Measurements from ENCODE around the gene LILRB1. TPM values are rescaled to one million over a fixed set of nuclear protein-coding genes. Genes with fewer than 3 reads are reported as not detected.
"Not testable (repeated sequence)": the region's sequence is repeated elsewhere in the genome, so short reads cannot be mapped to it uniquely, and the experiment has no call there.

Gene LILRB1
- total and polyA plus RNA-seq, 2 donors from 2014 or later = 0.41 to 10.9 TPM

DNA sequence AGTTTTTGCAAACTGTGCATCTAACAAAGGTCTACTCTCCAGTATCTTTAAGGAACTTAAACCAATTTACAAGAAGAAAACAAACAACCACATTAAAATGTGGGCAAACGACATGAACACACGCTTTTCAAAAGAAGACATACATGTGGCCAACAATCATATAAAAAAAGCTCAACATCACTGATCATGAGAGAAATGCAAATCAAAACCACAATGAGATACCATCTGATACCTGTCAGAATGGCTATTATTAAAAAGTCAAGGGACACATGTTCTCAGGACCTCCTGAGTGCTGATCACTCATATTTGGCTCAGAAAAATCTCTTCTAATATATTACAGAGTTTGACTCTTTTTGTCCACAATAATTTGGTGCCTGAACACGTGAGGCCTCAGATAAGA lies 14.2 kb upstream of the LILRB1 start:
- intact Hi-C loops (cut with DNase I) = no loop called here
- Histone ChIP-seq H3K9me3 (ENCODE audit: control insufficient read depth in 2 of 3, insufficient read depth in 1 of 3, low read length in 3 of 3) (peaks cover 0 to 5% (median 4%) of the 10 kb centered on the region in 3 donors), H3K9ac (ENCODE audit: low read length in 3 of 3) (no peak overlapping the region), H3K27ac (ENCODE audit: low read depth in 2 of 2, low read length in 2 of 2) (no peak overlapping the region), H3K27me3 (ENCODE audit: control insufficient read depth, insufficient read depth, low read length) (no peaks in the 10 kb centered on the region), H3K4me1 (ENCODE audit: control insufficient read depth in 2 of 3, insufficient read depth in 2 of 3, low read depth in 1 of 3, low read length in 3 of 3) (no peaks in the 10 kb centered on the region), H3K4me3 (ENCODE audit: low read length in 3 of 3) (no peak overlapping the region), H3K36me3 (ENCODE audit: control insufficient read depth in 2 of 3, insufficient read depth in 3 of 3, low read length in 3 of 3) (no peaks in the 10 kb centered on the region)
- FAIRE-seq (no peak), DNase-seq (no peak)
- TF ChIP-seq CTCF (IDR thresholded peaks at IDR 0.05; ENCODE audit: borderline replicate concordance, extremely low read depth, insufficient read depth) = no peak

DNA sequence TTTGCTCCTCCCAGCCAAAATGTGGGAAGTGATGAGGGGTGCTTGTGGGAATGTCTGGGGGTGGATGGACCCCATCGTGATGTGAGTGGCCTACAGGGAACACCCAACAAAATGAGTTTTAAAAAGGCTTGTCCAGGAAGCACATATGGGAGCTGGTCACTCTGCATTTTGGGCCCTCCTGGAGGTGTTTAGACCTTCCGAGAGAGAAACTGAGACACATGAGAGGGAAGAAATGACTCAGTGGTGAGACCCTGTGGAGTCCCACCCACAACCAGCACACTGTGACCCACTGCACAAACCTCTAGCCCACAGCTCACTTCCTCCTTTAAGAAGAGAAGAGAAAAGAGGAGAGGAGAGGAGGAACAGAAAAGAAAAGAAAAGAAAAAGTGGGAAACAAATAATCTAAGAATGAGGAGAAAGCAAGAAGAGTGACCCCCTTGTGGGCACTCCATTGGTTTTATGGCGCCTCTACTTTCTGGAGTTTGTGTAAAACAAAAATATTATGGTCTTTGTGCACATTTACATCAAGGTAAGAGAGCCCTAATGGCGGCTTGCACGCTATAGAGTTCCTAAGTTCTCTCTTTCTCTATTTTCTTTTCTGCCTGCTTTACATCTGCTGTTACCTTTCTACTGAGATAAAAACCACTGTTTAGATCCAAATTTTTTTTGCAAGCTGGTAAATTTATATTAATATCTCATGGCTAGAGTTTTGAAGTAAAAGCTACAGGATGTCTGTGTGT lies 13.3 kb upstream of the LILRB1 start:
- no peak overlapping the region for H3K4me3 ChIP-seq (ENCODE audit: low read length in 3 of 3)
- DNase-seq = no peak
- H3K27me3 ChIP-seq (ENCODE audit: control insufficient read depth, insufficient read depth, low read length) = no peaks in the 10 kb centered on the region
- intact Hi-C loops (cut with DNase I) = no loop called here
- H3K9me3 ChIP-seq (ENCODE audit: control insufficient read depth in 2 of 3, insufficient read depth in 1 of 3, low read length in 3 of 3) = peaks cover 0 to 3% (median 2%) of the 10 kb centered on the region in 3 donors
- H3K36me3 ChIP-seq (ENCODE audit: control insufficient read depth in 2 of 3, insufficient read depth in 3 of 3, low read length in 3 of 3) = no peaks in the 10 kb centered on the region
- no peak overlapping the region for H3K9ac ChIP-seq (ENCODE audit: low read length in 3 of 3)
- no peak for TF ChIP-seq CTCF (IDR thresholded peaks at IDR 0.05; ENCODE audit: borderline replicate concordance, extremely low read depth, insufficient read depth)
- H3K4me1 ChIP-seq (ENCODE audit: control insufficient read depth in 2 of 3, insufficient read depth in 2 of 3, low read depth in 1 of 3, low read length in 3 of 3) = no peaks in the 10 kb centered on the region
- no peak overlapping the region for H3K27ac ChIP-seq (ENCODE audit: low read depth in 2 of 2, low read length in 2 of 2)
- FAIRE-seq = no peak

DNA sequence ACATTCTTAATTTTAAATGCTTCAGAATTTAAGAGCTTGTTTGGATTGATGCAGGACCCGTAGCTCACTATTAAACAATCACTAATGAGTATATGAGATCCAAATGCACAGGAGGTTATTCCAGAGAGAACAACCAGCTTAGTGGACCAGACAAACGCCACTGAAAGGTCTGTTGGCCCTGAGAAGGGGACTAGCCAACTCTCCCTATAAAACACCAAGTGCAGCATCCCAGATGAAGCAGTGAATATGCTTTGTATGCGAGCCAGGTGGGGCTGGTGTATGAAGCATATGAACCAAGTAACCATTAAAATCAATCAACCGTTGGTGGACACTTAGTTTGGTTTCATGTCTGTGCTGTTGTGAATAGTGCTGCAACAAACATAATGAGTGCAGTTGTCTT lies 9.8 kb upstream of the LILRB1 start:
- intact Hi-C loops (cut with DNase I) = no loop called here
- FAIRE-seq (no peak), DNase-seq (no peak)
- no peaks in the 10 kb centered on the region for H3K4me1 ChIP-seq (ENCODE audit: control insufficient read depth in 2 of 3, insufficient read depth in 2 of 3, low read depth in 1 of 3, low read length in 3 of 3)
- H3K27me3 ChIP-seq (ENCODE audit: control insufficient read depth, insufficient read depth, low read length) = no peaks in the 10 kb centered on the region
- no peak overlapping the region for H3K4me3 ChIP-seq (ENCODE audit: low read length in 3 of 3)
- H3K36me3 ChIP-seq (ENCODE audit: control insufficient read depth in 2 of 3, insufficient read depth in 3 of 3, low read length in 3 of 3) = no peaks in the 10 kb centered on the region
- H3K9me3 ChIP-seq (ENCODE audit: control insufficient read depth in 2 of 3, insufficient read depth in 1 of 3, low read length in 3 of 3) = no peaks in the 10 kb centered on the region
- no peak overlapping the region for H3K9ac ChIP-seq (ENCODE audit: low read length in 3 of 3)
- no peak overlapping the region for H3K27ac ChIP-seq (ENCODE audit: low read depth in 2 of 2, low read length in 2 of 2)
- TF ChIP-seq CTCF (IDR thresholded peaks at IDR 0.05; ENCODE audit: borderline replicate concordance, extremely low read depth, insufficient read depth) = no peak

DNA sequence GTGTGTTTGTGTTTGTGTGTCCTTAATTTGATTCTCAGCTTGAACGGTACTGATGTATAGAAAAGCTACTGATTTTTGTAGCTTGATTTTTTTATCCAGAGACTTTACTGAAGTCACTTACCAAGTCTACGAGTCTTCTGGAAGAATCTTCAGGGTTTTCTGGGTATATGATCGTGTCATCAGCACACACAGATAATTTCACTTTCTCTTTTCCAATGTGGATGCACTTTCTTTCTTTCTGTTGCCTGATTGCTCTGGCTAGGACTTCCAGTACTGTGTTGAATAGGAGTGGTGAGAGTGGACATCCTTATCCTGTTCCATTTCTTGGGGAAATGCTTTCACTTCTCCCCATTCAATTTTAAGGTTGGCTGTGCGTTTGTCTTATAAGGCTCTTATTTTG lies 7.9 kb upstream of the LILRB1 start:
- Histone ChIP-seq H3K4me3 (ENCODE audit: low read length in 3 of 3) (no peak overlapping the region), H3K36me3 (ENCODE audit: control insufficient read depth in 2 of 3, insufficient read depth in 3 of 3, low read length in 3 of 3) (no peaks in the 10 kb centered on the region), H3K27ac (ENCODE audit: low read depth in 2 of 2, low read length in 2 of 2) (no peak overlapping the region), H3K27me3 (ENCODE audit: control insufficient read depth, insufficient read depth, low read length) (no peaks in the 10 kb centered on the region), H3K4me1 (ENCODE audit: control insufficient read depth in 2 of 3, insufficient read depth in 2 of 3, low read depth in 1 of 3, low read length in 3 of 3) (no peaks in the 10 kb centered on the region), H3K9me3 (ENCODE audit: control insufficient read depth in 2 of 3, insufficient read depth in 1 of 3, low read length in 3 of 3) (no peaks in the 10 kb centered on the region), H3K9ac (ENCODE audit: low read length in 3 of 3) (no peak overlapping the region)
- TF ChIP-seq CTCF (IDR thresholded peaks at IDR 0.05; ENCODE audit: borderline replicate concordance, extremely low read depth, insufficient read depth) = no peak
- no peak for FAIRE-seq
- DNase-seq = no peak
- intact Hi-C loops (cut with DNase I) = no loop called here

DNA sequence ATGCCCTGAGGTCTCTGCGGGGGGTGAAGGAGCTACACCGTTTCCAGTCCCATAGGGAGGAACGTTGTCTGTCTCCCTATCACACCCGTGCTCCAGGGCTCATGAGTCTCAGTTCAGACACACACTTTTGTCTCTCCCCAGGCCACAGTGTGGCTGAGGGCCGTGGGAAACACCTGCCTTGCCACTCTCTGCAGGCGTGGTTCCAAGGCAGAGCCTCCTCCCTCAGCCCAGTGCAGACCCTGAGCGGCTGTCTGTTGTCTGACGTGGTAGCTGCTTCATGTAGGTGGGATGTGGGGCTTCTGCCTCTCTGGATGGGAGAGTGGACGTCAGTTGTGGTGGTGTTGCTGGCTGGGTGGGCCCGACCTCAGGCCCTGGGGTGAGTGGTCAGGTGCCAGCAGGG lies 6.0 kb upstream of the LILRB1 start:
- H3K4me3 ChIP-seq (ENCODE audit: low read length in 3 of 3); H3K27ac ChIP-seq (ENCODE audit: low read depth in 2 of 2, low read length in 2 of 2); H3K4me1 ChIP-seq (ENCODE audit: control insufficient read depth in 2 of 3, insufficient read depth in 2 of 3, low read depth in 1 of 3, low read length in 3 of 3); H3K36me3 ChIP-seq (ENCODE audit: control insufficient read depth in 2 of 3, insufficient read depth in 3 of 3, low read length in 3 of 3); H3K27me3 ChIP-seq (ENCODE audit: control insufficient read depth, insufficient read depth, low read length); FAIRE-seq; DNase-seq; intact Hi-C loops (cut with DNase I); H3K9me3 ChIP-seq (ENCODE audit: control insufficient read depth in 2 of 3, insufficient read depth in 1 of 3, low read length in 3 of 3); H3K9ac ChIP-seq (ENCODE audit: low read length in 3 of 3): not testable (repeated sequence)
